Endothelial cell of umbilical vein (primary cell): Measurements from ENCODE around the gene TAF3. TPM values are rescaled to one million over a fixed set of nuclear protein-coding genes. Genes with fewer than 3 reads are reported as not detected.

Experiments used
- BruUV-seq: library from RNA; stranded (reverse); fragments of 400-500 nt; replicated peaks from 2 replicates; lab custom pipeline; 2021; lab: Mats Ljungman, UMichigan
- CTCF ChIA-PET: fragments of 300-600, 350-600 bp; sonication (Branson Sonifier 250); formaldehyde crosslinking; loops from one replicate; lab custom pipeline; 2021; ENCODE audit warnings: antibody characterized with exemption, inconsistent platforms; lab: Charles Lee
- POLR2A ChIA-PET: fragments of 300-600, 350-600 bp; sonication (Branson Sonifier 250); formaldehyde crosslinking; loops from one replicate; lab custom pipeline; 2021; ENCODE audit warnings: antibody characterized with exemption, inconsistent platforms; lab: Charles Lee
- DNase-seq: peaks from one replicate; pipeline ENCODE4 v3.0.0-alpha.2; 2011; ENCODE audit warnings: low read depth, low spot score
- FAIRE-seq: peaks from 2 replicates; lab custom pipeline; 2011; peaks lifted over from hg19 to GRCh38; lab: Jason Lieb, UNC
- H2AFZ ChIP-seq: 2 replicates; pipeline ENCODE4 v1.6.0; 2012; ENCODE audit warnings: low read depth, low read length, control low read depth, inconsistent platforms
- H3K27ac ChIP-seq: 2 replicates; pipeline ENCODE4 v1.5.1; 2011; ENCODE audit warnings: low read depth, mild to moderate bottlenecking, control low read depth, low read length, moderate library complexity; ENCODE audit not compliant: insufficient read depth
- H3K27me3 ChIP-seq, 2 experiments: 2 replicates each; pipeline versions ENCODE4 v1.6.0 to v1.6.1; 2011; ENCODE audit warnings: low read length in 2 of 2, mixed read lengths in 1 of 2; ENCODE audit not compliant: control insufficient read depth in 2 of 2, insufficient read depth in 2 of 2
- H3K36me3 ChIP-seq, 2 experiments: 2 replicates in 1 of 2; 3 replicates in 1 of 2; pipeline ENCODE4 v1.5.1; 2011; ENCODE audit warnings: low read length in 2 of 2, mild to moderate bottlenecking in 1 of 2, moderate library complexity in 1 of 2; ENCODE audit not compliant: control insufficient read depth in 2 of 2, insufficient read depth in 2 of 2; ENCODE audit errors: extremely low read depth in 1 of 2
- H3K4me1 ChIP-seq: 3 replicates; pipeline ENCODE4 v1.5.1; 2011; ENCODE audit warnings: mild to moderate bottlenecking, low read length; ENCODE audit not compliant: control insufficient read depth, insufficient read depth; ENCODE audit errors: extremely low read depth
- H3K4me2 ChIP-seq: 2 replicates; pipeline ENCODE4 v1.6.1; 2011; ENCODE audit warnings: low read length, control low read depth, mixed read lengths; ENCODE audit not compliant: insufficient read depth
- H3K4me3 ChIP-seq, 3 experiments: fragments of 200-600 bp in 1 of 3; sonication (generic), shearing (Covaris generic) in 1 of 3; replicated peaks in 1 of 3; 2 replicates each; pipeline ENCODE4 v1.5.1; 2011 to 2016; ENCODE audit warnings: control low read depth in 3 of 3, low read length in 3 of 3, mild to moderate bottlenecking in 2 of 3, inconsistent platforms in 1 of 3, low read depth in 1 of 3, moderate library complexity in 1 of 3; ENCODE audit not compliant: insufficient read depth in 1 of 3
- H3K79me2 ChIP-seq: 2 replicates; pipeline ENCODE4 v1.6.0; 2012; ENCODE audit warnings: low read length, inconsistent platforms; ENCODE audit not compliant: control insufficient read depth, insufficient read depth
- H3K9ac ChIP-seq: replicated peaks from 2 replicates; pipeline ENCODE3; 2011; ENCODE audit warnings: low read length, control low read depth; ENCODE audit not compliant: insufficient read depth; ENCODE audit errors: extremely low read depth
- H3K9me1 ChIP-seq: replicated peaks from 3 replicates; pipeline ENCODE4 v1.6.0; 2011; ENCODE audit warnings: mild to moderate bottlenecking, low read length; ENCODE audit not compliant: control insufficient read depth, insufficient read depth; ENCODE audit errors: extremely low read depth
- H3K9me3 ChIP-seq: replicated peaks from 2 replicates; pipeline ENCODE4 v1.5.1; 2012; ENCODE audit warnings: low read length, inconsistent platforms; ENCODE audit not compliant: control insufficient read depth, insufficient read depth
- H4K20me1 ChIP-seq: replicated peaks from 2 replicates; pipeline ENCODE3; 2011; ENCODE audit warnings: mild to moderate bottlenecking, low read length; ENCODE audit not compliant: control insufficient read depth, insufficient read depth; ENCODE audit errors: extremely low read depth
- EZH2 ChIP-seq: IDR thresholded peaks from 2 replicates; pipeline ENCODE4 v1.6.1; 2012; ENCODE audit warnings: borderline replicate concordance, low read depth, mild to moderate bottlenecking, moderate library complexity, low read length, inconsistent platforms; ENCODE audit not compliant: severe bottlenecking
- FOS ChIP-seq: IDR thresholded peaks from 2 replicates; pipeline ENCODE4 v1.6.1; 2011; ENCODE audit warnings: mild to moderate bottlenecking, low read length, moderate library complexity, borderline replicate concordance; ENCODE audit not compliant: insufficient read depth
- GATA2 ChIP-seq: IDR thresholded peaks from 2 replicates; pipeline ENCODE4 v1.7.0; 2011; ENCODE audit warnings: low read depth, mild to moderate bottlenecking, moderate library complexity, mixed read lengths, low read length; ENCODE audit not compliant: insufficient read length, insufficient read depth
- JUN ChIP-seq: IDR thresholded peaks from 2 replicates; pipeline ENCODE4 v1.6.1; 2011; ENCODE audit warnings: borderline replicate concordance, low read depth; ENCODE audit not compliant: insufficient read length, insufficient read depth
- MYC ChIP-seq: IDR thresholded peaks from one replicate; pipeline ENCODE4 v1.6.1; 2011; ENCODE audit warnings: mild to moderate bottlenecking, low read depth, low read length
- POLR2A ChIP-seq: IDR thresholded peaks from 2 replicates; pipeline ENCODE4 v1.6.1; 2012; ENCODE audit warnings: low read depth, mild to moderate bottlenecking, control low read depth, low read length
- POLR2AphosphoS5 ChIP-seq: IDR thresholded peaks from 2 replicates; pipeline ENCODE4 v1.6.1; 2012; ENCODE audit warnings: low read depth, mild to moderate bottlenecking, control low read depth, low read length, moderate library complexity; ENCODE audit not compliant: insufficient read depth
- dilution Hi-C: fragments of 300-500 bp; cut with MboI; formaldehyde crosslinking; loops from one replicate; pipeline ENCODE4 v1.15.0; 2019; ENCODE audit warnings: low sequenced_read_pairs; ENCODE audit not compliant: extremely low pct_ligation_motif_present
- intact Hi-C: fragments of 100-400 bp; cut with micrococcal nuclease; formaldehyde crosslinking; loops from one replicate; pipeline ENCODE4 v1.10.0; 2022
- polyA plus RNA-seq, 4 experiments: library from polyadenylated mRNA; depleted of rRNA in 3 of 4; stranded (reverse) in 3 of 4; unstranded in 1 of 4; fragments of >200 nt; gene quantifications; 2 replicates each; pipeline versions ENCODE4 v1.2.1 to v1.2.3, GENCODE V29; 2011 to 2012; ENCODE audit warnings: missing spikeins in 1 of 4
- total RNA-seq: library from RNA; stranded (reverse); gene quantifications from 2 replicates; pipeline ENCODE4 v1.2.3, GENCODE V29; 2021
- TF ChIP-seq, protein P1 (sequence below): IDR thresholded peaks from 2 replicates; pipeline ENCODE4 v1.6.1; 2011; ENCODE audit not compliant: insufficient read depth, insufficient read length
- TF ChIP-seq, protein P2 (sequence below), 2 donors: IDR thresholded peaks; 1 replicate in 1 of 2; 2 replicates in 1 of 2; pipeline ENCODE4 v1.5.1; 2011; ENCODE audit warnings: low read length in 2 of 2, mild to moderate bottlenecking in 2 of 2, moderate library complexity in 2 of 2, control low read depth in 1 of 2, inconsistent platforms in 1 of 2, low read depth in 1 of 2; ENCODE audit not compliant: insufficient read depth in 1 of 2; ENCODE audit errors: extremely low read depth in 1 of 2

Gene TAF3
- total and polyA plus RNA-seq, 2 donors (not counting 3 experiments of a cell fraction or from before 2014, with no cell fraction given), result 2.4 to 10.5 TPM

DNA sequence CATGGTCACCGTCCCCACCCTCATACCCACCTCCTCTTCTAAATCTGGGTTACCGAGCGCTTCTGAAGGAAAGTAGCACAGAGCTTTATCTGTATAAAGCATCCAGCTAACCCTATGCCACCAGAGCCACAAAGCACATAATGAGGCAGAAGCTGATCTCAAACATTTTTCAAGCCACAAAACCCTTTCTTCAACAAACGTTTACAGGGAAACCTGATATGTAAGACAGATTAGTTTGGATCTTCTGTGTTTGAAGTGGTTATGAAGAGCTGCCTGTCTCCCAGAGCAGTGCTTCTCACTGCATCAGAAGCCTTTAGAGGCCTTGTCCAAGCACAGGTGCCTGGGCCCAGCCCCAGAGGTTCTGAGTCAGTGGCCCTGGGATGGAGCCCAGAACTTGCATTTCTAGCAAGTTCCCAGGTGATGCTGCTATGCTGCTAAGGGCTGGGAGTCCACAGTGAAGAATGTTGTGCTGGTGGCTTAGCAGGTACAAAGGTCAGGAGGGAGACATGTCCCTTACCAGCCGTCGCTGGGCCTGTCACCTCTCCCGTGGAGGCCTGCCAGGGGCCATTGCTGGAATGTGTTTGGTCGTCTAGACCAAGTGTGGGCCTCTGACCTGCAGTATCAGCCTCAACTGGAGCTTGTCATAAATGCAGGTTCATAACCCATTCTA, 90.4 kb downstream of the TAF3 start:
- no peak overlapping the region for H3K9ac ChIP-seq
- H3K4me1 ChIP-seq, result no peaks in the 10 kb centered on the region
- no peaks in the 10 kb centered on the region for H3K27me3 ChIP-seq
- no peak overlapping the region for H3K4me3 ChIP-seq
- no peak overlapping the region for H3K27ac ChIP-seq
- no peaks in the 10 kb centered on the region for H3K79me2 ChIP-seq
- no peak overlapping the region for H2AFZ ChIP-seq
- H3K9me1 ChIP-seq, result no peaks in the 10 kb centered on the region
- intact Hi-C loops (loop anchor here (10.0 kb wide), 1 partner anchor 246 kb away; no protein-coding TSS in a partner anchor), dilution Hi-C loops (no loop called here)
- FAIRE-seq (no peak), DNase-seq (no peak)
- no peak for TF ChIP-seq POLR2AphosphoS5
- TF ChIP-seq, protein P1, sequence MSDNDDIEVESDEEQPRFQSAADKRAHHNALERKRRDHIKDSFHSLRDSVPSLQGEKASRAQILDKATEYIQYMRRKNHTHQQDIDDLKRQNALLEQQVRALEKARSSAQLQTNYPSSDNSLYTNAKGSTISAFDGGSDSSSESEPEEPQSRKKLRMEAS, result no peak
- TF ChIP-seq JUN, result no peak
- TF ChIP-seq MYC, result no peak
- TF ChIP-seq POLR2A, result no peak
- TF ChIP-seq EZH2, result no peak
- TF ChIP-seq, protein P2, sequence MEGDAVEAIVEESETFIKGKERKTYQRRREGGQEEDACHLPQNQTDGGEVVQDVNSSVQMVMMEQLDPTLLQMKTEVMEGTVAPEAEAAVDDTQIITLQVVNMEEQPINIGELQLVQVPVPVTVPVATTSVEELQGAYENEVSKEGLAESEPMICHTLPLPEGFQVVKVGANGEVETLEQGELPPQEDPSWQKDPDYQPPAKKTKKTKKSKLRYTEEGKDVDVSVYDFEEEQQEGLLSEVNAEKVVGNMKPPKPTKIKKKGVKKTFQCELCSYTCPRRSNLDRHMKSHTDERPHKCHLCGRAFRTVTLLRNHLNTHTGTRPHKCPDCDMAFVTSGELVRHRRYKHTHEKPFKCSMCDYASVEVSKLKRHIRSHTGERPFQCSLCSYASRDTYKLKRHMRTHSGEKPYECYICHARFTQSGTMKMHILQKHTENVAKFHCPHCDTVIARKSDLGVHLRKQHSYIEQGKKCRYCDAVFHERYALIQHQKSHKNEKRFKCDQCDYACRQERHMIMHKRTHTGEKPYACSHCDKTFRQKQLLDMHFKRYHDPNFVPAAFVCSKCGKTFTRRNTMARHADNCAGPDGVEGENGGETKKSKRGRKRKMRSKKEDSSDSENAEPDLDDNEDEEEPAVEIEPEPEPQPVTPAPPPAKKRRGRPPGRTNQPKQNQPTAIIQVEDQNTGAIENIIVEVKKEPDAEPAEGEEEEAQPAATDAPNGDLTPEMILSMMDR (IDR thresholded peaks at IDR 0.05; ENCODE audit: extremely low read depth in 1 of 2, insufficient read depth in 1 of 2, low read depth in 1 of 2, low read length in 2 of 2), result no peak
- TF ChIP-seq GATA2, result no peak
- TF ChIP-seq FOS, result no peak
- ChIA-PET CTCF (interaction anchor here (1.3 kb wide), 1 partner anchor 12 kb away, joined by 3 read pairs; no protein-coding TSS in a partner anchor), POLR2A (no interaction called here)
- no TSS peak for BruUV-seq
- H3K4me2 ChIP-seq, result no peak overlapping the region
- H3K9me3 ChIP-seq, result no peaks in the 10 kb centered on the region
- peaks cover 4% of the 10 kb centered on the region for H4K20me1 ChIP-seq
- H3K36me3 ChIP-seq, result no peaks in the 10 kb centered on the region
